Chondrocyte (in vitro differentiated cells): Measurements from ENCODE around the gene CDK5RAP3. TPM values are rescaled to one million over a fixed set of nuclear protein-coding genes. Genes with fewer than 3 reads are reported as not detected.

Experiments
- DNase-seq: peaks from one replicate; pipeline ENCODE4 v3.0.0; 2021; ENCODE audit warnings: mixed read lengths, low spot score
- H3K27ac Mint-ChIP-seq: one replicate; pipeline ENCODE4 v1.8.0; 2021; ENCODE audit warnings: mild to moderate bottlenecking, moderate library complexity, mixed read lengths; ENCODE audit not compliant: unreplicated experiment
- H3K27me3 Mint-ChIP-seq: 2 replicates; pipeline ENCODE4 v1.8.0; 2021; ENCODE audit warnings: low read depth, mixed read lengths
- H3K36me3 Mint-ChIP-seq: 2 replicates; pipeline ENCODE4 v1.8.0; 2021; ENCODE audit warnings: low read depth, mixed read lengths
- H3K4me1 Mint-ChIP-seq: 2 replicates; pipeline ENCODE4 v1.8.0; 2021; ENCODE audit warnings: low read depth, mild to moderate bottlenecking, mixed read lengths
- H3K4me3 Mint-ChIP-seq: one replicate; pipeline ENCODE4 v1.8.0; 2021; ENCODE audit warnings: mild to moderate bottlenecking, moderate library complexity, mixed read lengths; ENCODE audit not compliant: unreplicated experiment
- H3K9me3 Mint-ChIP-seq: 2 replicates; pipeline ENCODE4 v1.8.0; 2021; ENCODE audit warnings: low read depth, mixed read lengths
- total RNA-seq: library from RNA; stranded (reverse); gene quantifications from 3 replicates; pipeline ENCODE4 v1.2.1, GENCODE V29; 2021
- TF ChIP-seq, protein P1 (sequence below): fragments of 200-600 bp; sonication (generic); IDR thresholded peaks from 2 replicates; pipeline ENCODE4 v1.5.0; 2021; ENCODE audit warnings: antibody characterized with exemption, mild to moderate bottlenecking, moderate library complexity

Gene CDK5RAP3
- total RNA-seq, 1 donor from 2014 or later: 99.2 TPM

DNA sequence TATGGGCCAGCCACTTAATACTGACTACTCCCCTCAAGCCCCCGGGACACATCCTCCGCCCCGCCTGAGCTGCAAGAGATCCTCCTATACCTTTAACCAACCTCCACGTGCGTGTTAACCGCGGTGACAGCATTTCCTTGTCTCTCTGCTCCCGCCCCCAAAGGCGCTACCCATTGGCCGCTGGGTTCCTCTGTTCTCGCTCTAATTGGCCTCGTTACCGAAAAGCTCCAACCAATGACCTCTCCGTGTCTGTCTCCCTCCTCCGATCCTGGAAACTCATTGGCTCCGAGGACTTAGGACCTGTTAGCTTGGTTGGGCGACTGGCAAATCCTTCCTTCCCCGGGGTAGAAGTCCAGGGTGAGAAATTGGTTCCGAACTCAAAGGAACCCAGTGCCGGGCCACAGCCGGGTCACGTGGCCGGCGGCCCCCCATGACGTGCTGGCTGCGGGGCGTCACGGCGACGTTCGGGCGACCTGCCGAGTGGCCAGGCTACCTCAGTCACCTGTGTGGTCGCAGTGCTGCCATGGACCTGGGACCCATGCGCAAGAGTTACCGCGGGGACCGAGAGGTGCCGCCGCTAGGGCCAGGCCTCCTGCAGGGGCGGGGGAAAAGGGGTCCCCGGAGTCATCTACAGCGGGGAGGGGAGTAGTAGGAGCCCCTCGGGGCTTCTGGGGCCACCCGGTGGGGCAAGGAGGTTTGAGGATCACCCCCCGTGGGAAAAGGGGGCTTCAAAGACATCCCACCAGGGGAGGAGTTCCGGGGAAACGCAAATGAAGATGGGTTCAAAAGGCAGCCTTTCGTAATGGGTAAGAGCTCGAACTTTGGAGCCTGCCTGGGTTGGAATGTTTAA lies 29.4 kb upstream of the CDK5RAP3 start, which contains the start of gene PNPO:
Gene PNPO, plus strand, starts transcription at position 326 of the 850 bp plus-strand sequence. Its CDS starts 105 bp downstream, at position 431.
- no peak for DNase-seq
- peak within 1 kb of the TSS; percentile 87 for H3K27ac Mint-ChIP-seq
- peaks cover 15% of the 10 kb centered on the region for H3K4me1 Mint-ChIP-seq
- H3K36me3 Mint-ChIP-seq: no peaks in the 10 kb centered on the region
- no peaks in the 10 kb centered on the region for H3K9me3 Mint-ChIP-seq
- H3K27me3 Mint-ChIP-seq: no peaks in the 10 kb centered on the region
- H3K4me3 Mint-ChIP-seq: peak within 1 kb of the TSS; percentile 82
- TF ChIP-seq, protein P1, sequence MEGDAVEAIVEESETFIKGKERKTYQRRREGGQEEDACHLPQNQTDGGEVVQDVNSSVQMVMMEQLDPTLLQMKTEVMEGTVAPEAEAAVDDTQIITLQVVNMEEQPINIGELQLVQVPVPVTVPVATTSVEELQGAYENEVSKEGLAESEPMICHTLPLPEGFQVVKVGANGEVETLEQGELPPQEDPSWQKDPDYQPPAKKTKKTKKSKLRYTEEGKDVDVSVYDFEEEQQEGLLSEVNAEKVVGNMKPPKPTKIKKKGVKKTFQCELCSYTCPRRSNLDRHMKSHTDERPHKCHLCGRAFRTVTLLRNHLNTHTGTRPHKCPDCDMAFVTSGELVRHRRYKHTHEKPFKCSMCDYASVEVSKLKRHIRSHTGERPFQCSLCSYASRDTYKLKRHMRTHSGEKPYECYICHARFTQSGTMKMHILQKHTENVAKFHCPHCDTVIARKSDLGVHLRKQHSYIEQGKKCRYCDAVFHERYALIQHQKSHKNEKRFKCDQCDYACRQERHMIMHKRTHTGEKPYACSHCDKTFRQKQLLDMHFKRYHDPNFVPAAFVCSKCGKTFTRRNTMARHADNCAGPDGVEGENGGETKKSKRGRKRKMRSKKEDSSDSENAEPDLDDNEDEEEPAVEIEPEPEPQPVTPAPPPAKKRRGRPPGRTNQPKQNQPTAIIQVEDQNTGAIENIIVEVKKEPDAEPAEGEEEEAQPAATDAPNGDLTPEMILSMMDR: no peak

DNA sequence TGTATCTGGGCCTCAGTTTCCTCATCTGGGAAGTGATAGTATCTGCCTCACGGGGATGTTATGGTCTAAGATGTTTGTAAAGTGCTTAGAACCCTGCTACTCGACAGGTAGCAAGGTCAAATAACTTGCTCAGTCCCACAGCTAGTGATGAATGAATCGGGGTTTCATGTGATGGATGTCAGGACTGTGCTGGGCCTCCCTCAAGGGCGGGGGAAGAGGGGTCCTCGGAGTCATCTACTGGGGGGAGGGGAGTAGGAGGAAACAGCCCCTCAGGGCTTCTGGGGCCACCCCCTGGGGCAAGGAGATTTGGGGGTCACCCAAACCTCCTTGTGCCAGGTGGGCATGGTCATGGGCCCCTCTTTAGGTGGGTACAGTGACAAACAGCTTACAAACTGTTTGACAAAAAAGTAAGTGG lies 28.8 kb upstream of the CDK5RAP3 start:
- peak overlapping the region; percentile 82 for H3K4me3 Mint-ChIP-seq
- H3K36me3 Mint-ChIP-seq: no peaks in the 10 kb centered on the region
- no peak for DNase-seq
- H3K27me3 Mint-ChIP-seq: no peaks in the 10 kb centered on the region
- TF ChIP-seq, protein P1: no peak
- peaks cover 15% of the 10 kb centered on the region for H3K4me1 Mint-ChIP-seq
- no peaks in the 10 kb centered on the region for H3K9me3 Mint-ChIP-seq
- H3K27ac Mint-ChIP-seq: no peak overlapping the region

DNA sequence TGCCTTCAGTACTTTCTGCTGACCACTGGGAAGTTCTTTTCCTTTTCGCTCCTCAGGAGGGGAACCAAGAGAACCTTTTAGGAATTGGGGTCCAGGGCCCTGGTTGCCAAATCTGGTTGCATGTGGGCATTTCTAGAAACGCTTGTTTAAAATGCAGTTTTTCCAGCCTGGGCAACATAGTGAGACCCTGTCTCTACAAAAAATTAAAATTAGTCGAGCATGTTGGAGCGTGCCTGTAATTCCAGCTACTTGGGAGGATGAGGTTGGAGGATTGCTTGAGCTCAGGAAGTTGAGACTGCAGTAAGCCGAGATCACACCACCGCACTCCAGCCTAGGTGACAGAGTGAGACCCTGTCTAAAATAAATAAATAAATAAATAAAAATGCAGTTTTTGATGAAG lies 28.3 kb upstream of the CDK5RAP3 start:
- Mint-ChIP-seq H3K4me3 (peak overlapping the region; percentile 82), H3K27me3 (no peaks in the 10 kb centered on the region), H3K27ac (no peak overlapping the region), H3K9me3 (no peaks in the 10 kb centered on the region), H3K4me1 (peaks cover 15% of the 10 kb centered on the region), H3K36me3 (no peaks in the 10 kb centered on the region)
- no peak for DNase-seq
- TF ChIP-seq, protein P1: no peak

DNA sequence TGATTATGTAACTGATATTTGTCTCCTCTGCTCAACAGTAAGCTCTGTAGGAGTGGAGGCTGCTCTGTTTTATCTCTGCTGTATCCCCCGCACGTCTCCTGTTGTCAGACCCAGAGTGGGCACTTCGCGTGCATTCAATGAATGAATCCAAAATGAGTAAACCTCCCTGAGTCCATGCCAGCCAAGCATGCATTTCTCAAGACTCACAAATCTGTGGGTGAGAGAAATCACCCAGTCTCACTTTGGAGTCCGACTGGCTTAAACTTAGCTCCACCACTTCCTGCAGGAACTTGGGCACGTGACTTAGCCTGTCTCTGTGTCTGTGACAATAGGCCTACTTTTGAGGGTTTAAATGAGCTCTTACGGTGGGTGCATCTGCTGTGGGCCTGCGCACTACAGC lies 25.8 kb upstream of the CDK5RAP3 start:
- Mint-ChIP-seq H3K9me3 (no peaks in the 10 kb centered on the region), H3K4me1 (peaks cover 24% of the 10 kb centered on the region), H3K27me3 (no peaks in the 10 kb centered on the region), H3K27ac (no peak overlapping the region), H3K36me3 (no peaks in the 10 kb centered on the region), H3K4me3 (no peak overlapping the region)
- DNase-seq: no peak
- TF ChIP-seq, protein P1: no peak

DNA sequence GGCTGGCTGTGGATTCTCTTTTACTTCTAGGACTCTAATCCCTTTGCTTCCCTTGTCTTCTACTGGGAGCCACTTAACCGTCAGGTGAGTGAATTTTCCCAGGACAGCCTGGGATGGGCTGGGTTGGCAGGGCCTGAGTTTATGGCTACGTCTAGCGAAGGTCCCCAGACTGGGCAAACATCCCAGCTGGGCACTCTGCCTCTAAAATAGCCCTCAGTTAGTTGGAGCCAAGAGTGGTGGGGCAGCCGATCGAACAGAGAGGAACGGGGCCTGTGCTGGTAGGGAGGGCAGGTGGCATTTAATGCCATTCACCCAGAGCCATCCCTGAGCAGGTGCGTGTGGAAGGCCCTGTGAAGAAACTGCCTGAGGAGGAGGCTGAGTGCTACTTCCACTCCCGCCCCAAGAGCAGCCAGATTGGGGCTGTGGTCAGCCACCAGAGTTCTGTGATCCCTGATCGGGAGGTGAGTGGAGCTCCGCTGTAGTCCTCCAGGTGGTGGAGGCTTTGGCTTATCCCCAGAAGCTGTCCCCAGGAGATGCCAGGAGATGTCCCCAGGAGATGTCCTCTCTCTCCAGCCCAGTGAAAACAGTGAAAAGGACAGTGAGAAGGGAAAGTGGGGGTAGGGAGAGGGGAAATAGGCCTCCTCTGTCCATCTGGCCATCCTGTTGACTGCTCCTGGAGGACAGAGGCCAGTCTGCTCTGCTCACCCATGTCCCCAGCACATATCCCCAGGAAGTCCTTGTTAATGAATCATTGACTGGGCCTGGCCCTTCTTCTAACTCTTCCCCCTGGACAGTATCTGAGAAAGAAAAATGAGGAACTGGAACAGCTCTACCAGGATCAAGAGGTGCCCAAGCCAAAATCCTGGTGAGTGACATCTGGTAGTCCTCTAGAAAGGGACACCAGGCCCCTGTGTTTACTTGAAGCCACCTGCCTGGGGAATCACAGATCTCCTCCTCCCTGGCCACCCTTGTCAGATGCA lies 25.1 kb upstream of the CDK5RAP3 start:
- H3K9me3 Mint-ChIP-seq: no peaks in the 10 kb centered on the region
- peaks cover 22% of the 10 kb centered on the region for H3K4me1 Mint-ChIP-seq
- TF ChIP-seq, protein P1: no peak
- DNase-seq: no peak
- H3K36me3 Mint-ChIP-seq: no peaks in the 10 kb centered on the region
- no peak overlapping the region for H3K4me3 Mint-ChIP-seq
- no peak overlapping the region for H3K27ac Mint-ChIP-seq
- H3K27me3 Mint-ChIP-seq: no peaks in the 10 kb centered on the region
